Jurkat, Clone E6-1 (cell line): ENCODE measurements around the gene ATP6V0C.

Source experiments
- DNase-seq: peaks from one replicate; pipeline ENCODE4 v3.0.0-alpha.2; 2011; ENCODE audit warnings: low read depth, low spot score
- H3K4me3 ChIP-seq: 2 replicates; pipeline ENCODE4 v1.5.1; 2011; ENCODE audit warnings: mild to moderate bottlenecking, low read length, control low read depth, moderate library complexity

Gene ATP6V0C

GRCh38 chr16:2487517-2487842 lies 26.3 kb upstream of the ATP6V0C start:
- no peak overlapping the region for H3K4me3 ChIP-seq
- DNase-seq = no peak

- DNase-seq = no peak
- no peak overlapping the region for H3K4me3 ChIP-seq
Observed at GRCh38 chr16:2487903-2488531, 25.7 kb upstream of the ATP6V0C start.

- DNase-seq = no peak
- no peak overlapping the region for H3K4me3 ChIP-seq
Observed at GRCh38 chr16:2489581-2489980, 24.2 kb upstream of the ATP6V0C start.

GRCh38 chr16:2490190-2491105 lies 23.3 kb upstream of the ATP6V0C start:
- no peak overlapping the region for H3K4me3 ChIP-seq
- no peak for DNase-seq

GRCh38 chr16:2492292-2492691 lies 21.5 kb upstream of the ATP6V0C start:
- no peak for DNase-seq
- no peak overlapping the region for H3K4me3 ChIP-seq

- no peak overlapping the region for H3K4me3 ChIP-seq
- DNase-seq = no peak
Observed at GRCh38 chr16:2493605-2494004, 20.1 kb upstream of the ATP6V0C start.

- H3K4me3 ChIP-seq = no peak overlapping the region
- no peak for DNase-seq
Observed at GRCh38 chr16:2494616-2495015, 19.1 kb upstream of the ATP6V0C start.

- H3K4me3 ChIP-seq = no peak overlapping the region
- DNase-seq = no peak
Observed at GRCh38 chr16:2495041-2495440, 18.7 kb upstream of the ATP6V0C start.

- H3K4me3 ChIP-seq = no peak overlapping the region
- no peak for DNase-seq
Observed at GRCh38 chr16:2496223-2497115, 17.3 kb upstream of the ATP6V0C start.

GRCh38 chr16:2497116-2497630 lies 16.6 kb upstream of the ATP6V0C start:
- DNase-seq = no peak
- no peak overlapping the region for H3K4me3 ChIP-seq

- no peak overlapping the region for H3K4me3 ChIP-seq
- no peak for DNase-seq
Observed at GRCh38 chr16:2497695-2498484, 15.9 kb upstream of the ATP6V0C start.

- H3K4me3 ChIP-seq = no peak overlapping the region
- DNase-seq = no peak
Observed at GRCh38 chr16:2498531-2499253, 15.1 kb upstream of the ATP6V0C start.

GRCh38 chr16:2499454-2499853 lies 14.3 kb upstream of the ATP6V0C start:
- H3K4me3 ChIP-seq = no peak overlapping the region

GRCh38 chr16:2499890-2500429 lies 13.8 kb upstream of the ATP6V0C start:
- DNase-seq = no peak
- no peak overlapping the region for H3K4me3 ChIP-seq

More at GRCh38 chr16:2499454-2499853, 14.3 kb upstream of the ATP6V0C start:
- no peak for DNase-seq

GRCh38 chr16:2500430-2500917 lies 13.3 kb upstream of the ATP6V0C start:
- H3K4me3 ChIP-seq = no peak overlapping the region
- DNase-seq = no peak

- H3K4me3 ChIP-seq = peak overlapping the region; percentile 16; the same call in 1 of the 2 replicates
- peak; percentile 45 for DNase-seq
Observed at GRCh38 chr16:2500918-2501750, 12.6 kb upstream of the ATP6V0C start.
